HEK293 (cell line): ENCODE measurements around the gene ETHE1.
"Not testable (repeated sequence)": the region's sequence is repeated elsewhere in the genome, so short reads cannot be mapped to it uniquely, and the experiment has no call there.

Experiments used
- CTCF ChIA-PET: fragments of 350-600 bp; formaldehyde crosslinking; extraction: SDS; loops from one replicate; lab custom pipeline; 2021; ENCODE audit warnings: antibody characterized with exemption; lab: Yijun Ruan, JAX
- POLR2A ChIA-PET: fragments of 300-600 bp; formaldehyde crosslinking; extraction: SDS; loops from one replicate; lab custom pipeline; 2020; ENCODE audit warnings: antibody characterized with exemption, inconsistent platforms; lab: Yijun Ruan, JAX
- H3K27ac ChIP-seq: fragments of 200-500 bp; sonication (Bioruptor generic); 2 replicates; pipeline ENCODE4 v1.5.1; 2014; ENCODE audit warnings: low read depth, low read length, control low read depth, inconsistent platforms; ENCODE audit errors: extremely low read depth
- H3K36me3 ChIP-seq, 2 experiments: fragments of 200-500 bp in 1 of 2; sonication (Bioruptor generic) in 1 of 2; 1 replicate in 1 of 2; 2 replicates in 1 of 2; pipeline ENCODE4 v1.5.1; 2014 to 2017; ENCODE audit warnings: inconsistent platforms in 2 of 2, low read length in 2 of 2; ENCODE audit not compliant: control insufficient read depth in 2 of 2, insufficient read depth in 1 of 2
- H3K4me1 ChIP-seq: fragments of 200-500 bp; sonication (Bioruptor generic); 2 replicates; pipeline ENCODE4 v1.5.1; 2014; ENCODE audit warnings: mild to moderate bottlenecking, low read length, inconsistent platforms; ENCODE audit not compliant: control insufficient read depth, insufficient read depth
- H3K4me3 ChIP-seq: 2 replicates; pipeline ENCODE4 v1.5.1; 2011; ENCODE audit warnings: low read depth, mild to moderate bottlenecking, control low read depth, low read length, moderate library complexity
- H3K9me3 ChIP-seq: fragments of 200-500 bp; sonication (Bioruptor generic); 2 replicates; pipeline ENCODE4 v1.5.1; 2014; ENCODE audit warnings: low read depth, low read length, inconsistent platforms; ENCODE audit not compliant: control insufficient read depth, insufficient read depth
- BCL11A ChIP-seq: fragments of 450-650 bp; formaldehyde crosslinking; IDR thresholded peaks from 2 replicates; pipeline ENCODE4 v1.5.1; 2016; ENCODE audit warnings: low read depth, missing biosample characterization, missing genetic modification characterization
- BCL11B ChIP-seq: fragments of 450-650 bp; formaldehyde crosslinking; IDR thresholded peaks from 2 replicates; pipeline ENCODE4 v1.5.1; 2016; ENCODE audit warnings: low read depth, missing biosample characterization, missing genetic modification characterization
- SP7 ChIP-seq: fragments of 450-650 bp; formaldehyde crosslinking; IDR thresholded peaks from 2 replicates; pipeline ENCODE4 v1.5.1; 2016; ENCODE audit warnings: missing biosample characterization, missing genetic modification characterization
- ZNF248 ChIP-seq: fragments of 450-650 bp; formaldehyde crosslinking; IDR thresholded peaks from 2 replicates; pipeline ENCODE4 v1.5.1; 2017; ENCODE audit warnings: missing biosample characterization, missing genetic modification characterization
- ZNF423 ChIP-seq: fragments of 450-650 bp; formaldehyde crosslinking; IDR thresholded peaks from 2 replicates; pipeline ENCODE4 v1.5.1; 2016; ENCODE audit warnings: missing biosample characterization, missing genetic modification characterization
- ZNF510 ChIP-seq: fragments of 450-650 bp; formaldehyde crosslinking; IDR thresholded peaks from 2 replicates; pipeline ENCODE4 v1.5.1; 2018; ENCODE audit warnings: mild to moderate bottlenecking, missing genetic modification characterization, missing biosample characterization; ENCODE audit not compliant: insufficient replicate concordance
- ZNF530 ChIP-seq: fragments of 450-650 bp; formaldehyde crosslinking; IDR thresholded peaks from 2 replicates; pipeline ENCODE4 v1.5.1; 2016; ENCODE audit warnings: low read depth, missing biosample characterization, missing genetic modification characterization
- ZNF555 ChIP-seq: fragments of 450-650 bp; formaldehyde crosslinking; conservative IDR thresholded peaks from 2 replicates; pipeline ENCODE4 v1.5.1; 2017; ENCODE audit warnings: missing biosample characterization, mild to moderate bottlenecking, missing genetic modification characterization, inconsistent platforms
- ZNF623 ChIP-seq: fragments of 450-650 bp; formaldehyde crosslinking; IDR thresholded peaks from 2 replicates; pipeline ENCODE4 v1.5.1; 2016; ENCODE audit warnings: missing biosample characterization, missing genetic modification characterization
- ZNF843 ChIP-seq: fragments of 450-650 bp; formaldehyde crosslinking; IDR thresholded peaks from 2 replicates; pipeline ENCODE4 v1.5.1; 2016; ENCODE audit warnings: missing biosample characterization, missing genetic modification characterization
- TF ChIP-seq, protein P1 (sequence below): fragments of 450-650 bp; formaldehyde crosslinking; IDR thresholded peaks from 2 replicates; pipeline ENCODE4 v1.5.1; 2016; ENCODE audit warnings: missing biosample characterization, missing genetic modification characterization, borderline replicate concordance
- TF ChIP-seq, protein P2 (sequence below): fragments of 450-650 bp; formaldehyde crosslinking; IDR thresholded peaks from 2 replicates; pipeline ENCODE4 v1.5.1; 2017; ENCODE audit warnings: missing biosample characterization, missing genetic modification characterization
- TF ChIP-seq, protein P3 (sequence below): fragments of 450-650 bp; formaldehyde crosslinking; IDR thresholded peaks from 2 replicates; pipeline ENCODE4 v1.5.1; 2016; ENCODE audit warnings: missing biosample characterization, missing genetic modification characterization
- TF ChIP-seq, protein P4 (sequence below): fragments of 450-650 bp; formaldehyde crosslinking; optimal IDR thresholded peaks from 2 replicates; pipeline ENCODE3; 2016; ENCODE audit warnings: missing biosample characterization, mild to moderate bottlenecking, missing genetic modification characterization

ETHE1 gene

DNA sequence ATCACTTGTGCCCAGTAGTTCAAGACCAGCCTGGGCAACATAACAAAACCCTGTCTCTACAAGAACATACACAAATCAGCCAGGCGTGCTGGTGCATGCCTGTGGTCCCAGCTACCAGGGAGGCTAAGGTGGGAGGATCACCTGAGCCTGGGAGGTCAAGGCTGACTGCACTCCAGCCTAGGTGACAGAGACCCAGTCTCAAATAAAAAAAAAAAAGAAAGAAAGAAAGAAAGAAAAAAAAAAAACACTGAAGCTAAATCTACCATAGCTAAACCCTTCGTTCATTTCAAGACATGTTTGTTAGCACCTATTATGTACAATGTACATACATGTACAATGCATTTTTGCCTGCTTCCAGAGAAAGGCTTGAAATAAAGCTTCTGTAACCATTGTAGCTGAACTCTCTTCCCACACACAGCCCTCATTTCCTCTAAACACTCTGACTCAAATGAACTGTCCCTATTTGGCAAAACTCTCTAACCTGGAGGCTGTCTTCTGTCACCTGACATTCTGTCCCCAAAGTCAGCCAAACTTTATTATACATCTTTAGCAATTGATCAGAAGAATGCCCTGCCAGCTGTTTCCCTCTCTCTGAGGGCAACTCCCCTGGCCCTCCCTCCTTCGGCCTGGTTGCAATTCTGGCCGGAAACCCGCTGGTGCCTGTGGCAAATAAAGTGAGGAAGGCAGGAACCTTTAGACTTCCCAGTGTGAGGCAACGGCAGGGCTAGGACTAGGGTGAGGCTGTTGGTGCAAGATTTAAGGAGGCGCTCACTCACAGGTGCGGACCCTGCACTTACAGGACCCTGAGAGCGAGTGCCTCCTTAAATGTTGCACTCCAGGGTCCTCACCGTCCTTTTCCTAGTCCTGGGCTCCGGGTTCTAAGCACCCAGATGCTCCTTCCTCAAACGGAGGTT is 1.8 kb downstream of the ETHE1 start (continued):
- TF ChIP-seq, protein P1, sequence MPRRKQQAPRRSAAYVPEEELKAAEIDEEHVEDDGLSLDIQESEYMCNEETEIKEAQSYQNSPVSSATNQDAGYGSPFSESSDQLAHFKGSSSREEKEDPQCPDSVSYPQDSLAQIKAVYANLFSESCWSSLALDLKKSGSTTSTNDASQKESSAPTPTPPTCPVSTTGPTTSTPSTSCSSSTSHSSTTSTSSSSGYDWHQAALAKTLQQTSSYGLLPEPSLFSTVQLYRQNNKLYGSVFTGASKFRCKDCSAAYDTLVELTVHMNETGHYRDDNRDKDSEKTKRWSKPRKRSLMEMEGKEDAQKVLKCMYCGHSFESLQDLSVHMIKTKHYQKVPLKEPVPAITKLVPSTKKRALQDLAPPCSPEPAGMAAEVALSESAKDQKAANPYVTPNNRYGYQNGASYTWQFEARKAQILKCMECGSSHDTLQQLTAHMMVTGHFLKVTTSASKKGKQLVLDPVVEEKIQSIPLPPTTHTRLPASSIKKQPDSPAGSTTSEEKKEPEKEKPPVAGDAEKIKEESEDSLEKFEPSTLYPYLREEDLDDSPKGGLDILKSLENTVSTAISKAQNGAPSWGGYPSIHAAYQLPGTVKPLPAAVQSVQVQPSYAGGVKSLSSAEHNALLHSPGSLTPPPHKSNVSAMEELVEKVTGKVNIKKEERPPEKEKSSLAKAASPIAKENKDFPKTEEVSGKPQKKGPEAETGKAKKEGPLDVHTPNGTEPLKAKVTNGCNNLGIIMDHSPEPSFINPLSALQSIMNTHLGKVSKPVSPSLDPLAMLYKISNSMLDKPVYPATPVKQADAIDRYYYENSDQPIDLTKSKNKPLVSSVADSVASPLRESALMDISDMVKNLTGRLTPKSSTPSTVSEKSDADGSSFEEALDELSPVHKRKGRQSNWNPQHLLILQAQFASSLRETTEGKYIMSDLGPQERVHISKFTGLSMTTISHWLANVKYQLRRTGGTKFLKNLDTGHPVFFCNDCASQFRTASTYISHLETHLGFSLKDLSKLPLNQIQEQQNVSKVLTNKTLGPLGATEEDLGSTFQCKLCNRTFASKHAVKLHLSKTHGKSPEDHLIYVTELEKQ (tag by site-specific recombination), result no peak
- TF ChIP-seq BCL11B (tag by site-specific recombination) (no peak), ZNF843 (tag by site-specific recombination) (no peak), ZNF555 (no peak), ZNF248 (no peak), BCL11A (tag by site-specific recombination) (0 out of 2 replicates have a peak, but pooled peaks have one; percentile 31), SP7 (tag by site-specific recombination) (peak; percentile 34; the same call in 1 of the 2 replicates), ZNF510 (tag by site-specific recombination) (no peak), ZNF423 (tag by site-specific recombination) (peak; percentile 66; the same call in 1 of the 2 replicates)
- TF ChIP-seq, protein P2, sequence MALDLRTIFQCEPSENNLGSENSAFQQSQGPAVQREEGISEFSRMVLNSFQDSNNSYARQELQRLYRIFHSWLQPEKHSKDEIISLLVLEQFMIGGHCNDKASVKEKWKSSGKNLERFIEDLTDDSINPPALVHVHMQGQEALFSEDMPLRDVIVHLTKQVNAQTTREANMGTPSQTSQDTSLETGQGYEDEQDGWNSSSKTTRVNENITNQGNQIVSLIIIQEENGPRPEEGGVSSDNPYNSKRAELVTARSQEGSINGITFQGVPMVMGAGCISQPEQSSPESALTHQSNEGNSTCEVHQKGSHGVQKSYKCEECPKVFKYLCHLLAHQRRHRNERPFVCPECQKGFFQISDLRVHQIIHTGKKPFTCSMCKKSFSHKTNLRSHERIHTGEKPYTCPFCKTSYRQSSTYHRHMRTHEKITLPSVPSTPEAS, result no peak

DNA sequence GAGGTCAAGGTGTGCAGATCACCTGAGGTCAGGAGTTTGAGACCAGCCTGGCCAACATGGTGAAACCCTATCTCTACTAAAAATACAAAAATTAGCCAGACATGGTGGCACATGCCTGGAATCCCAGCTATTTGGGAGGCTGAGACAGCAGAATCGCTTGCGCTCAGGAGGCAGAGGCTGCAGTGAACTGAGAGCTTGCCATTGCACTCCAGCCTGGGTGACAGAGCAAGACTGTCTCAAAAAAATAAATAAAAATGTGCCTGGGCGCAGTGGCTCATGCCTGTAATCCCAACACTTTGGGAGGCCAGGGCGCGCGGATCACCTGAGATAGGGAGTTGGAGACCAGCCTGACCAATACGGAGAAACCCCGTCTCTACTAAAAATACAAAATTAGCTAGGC is 3.3 kb downstream of the ETHE1 start:
- H3K36me3 ChIP-seq, result peaks cover 0 to 18% of the 10 kb centered on the region in 2 experiments; a peak in 1 of 3 replicates
- H3K9me3 ChIP-seq, H3K4me3 ChIP-seq, H3K27ac ChIP-seq: not testable (repeated sequence)
- peaks cover 33% of the 10 kb centered on the region for H3K4me1 ChIP-seq
- ChIA-PET CTCF (interaction anchor here (0.9 to 14.5 kb wide), 6 partner anchors 15 to 98 kb away, joined by 3 to 749 read pairs (median 6); no protein-coding TSS in a partner anchor), POLR2A (interaction anchor here (0.6 to 1.8 kb wide), 3 partner anchors 10 to 1650 kb away, joined by 5 to 6 read pairs (median 5); partner anchors contain the start of gene ZNF575)

DNA sequence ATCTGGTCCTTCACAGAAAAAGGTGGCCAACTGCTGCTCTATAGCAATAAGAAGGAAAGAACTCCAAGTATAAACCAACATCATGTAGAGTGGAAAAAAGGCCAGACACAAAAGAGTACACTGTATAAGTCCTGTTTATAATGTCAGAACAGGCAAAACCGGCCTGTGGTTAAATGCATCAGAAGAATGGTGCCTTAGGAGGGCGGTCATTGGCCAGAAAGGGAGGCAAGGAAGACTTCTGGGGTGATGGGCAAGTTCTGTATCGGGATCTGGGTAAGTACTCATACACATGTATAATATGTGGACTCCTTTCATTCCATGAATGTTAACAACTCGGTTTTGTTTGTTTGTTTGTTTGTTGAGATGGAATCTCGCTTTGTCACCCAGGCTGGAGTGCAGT is 4.1 kb downstream of the ETHE1 start:
- TF ChIP-seq, protein P3, sequence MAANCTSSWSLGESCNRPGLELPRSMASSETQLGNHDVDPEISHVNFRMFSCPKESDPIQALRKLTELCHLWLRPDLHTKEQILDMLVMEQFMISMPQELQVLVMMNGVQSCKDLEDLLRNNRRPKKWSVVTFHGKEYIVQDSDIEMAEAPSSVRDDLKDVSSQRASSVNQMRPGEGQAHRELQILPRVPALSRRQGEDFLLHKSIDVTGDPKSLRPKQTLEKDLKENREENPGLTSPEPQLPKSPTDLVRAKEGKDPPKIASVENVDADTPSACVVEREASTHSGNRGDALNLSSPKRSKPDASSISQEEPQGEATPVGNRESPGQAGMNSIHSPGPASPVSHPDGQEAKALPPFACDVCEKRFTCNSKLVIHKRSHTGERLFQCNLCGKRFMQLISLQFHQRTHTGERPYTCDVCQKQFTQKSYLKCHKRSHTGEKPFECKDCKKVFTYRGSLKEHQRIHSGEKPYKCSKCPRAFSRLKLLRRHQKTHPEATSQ, result no peak
- TF ChIP-seq ZNF530 (tag by site-specific recombination) (no peak), ZNF623 (tag by site-specific recombination) (no peak)
- TF ChIP-seq, protein P4, sequence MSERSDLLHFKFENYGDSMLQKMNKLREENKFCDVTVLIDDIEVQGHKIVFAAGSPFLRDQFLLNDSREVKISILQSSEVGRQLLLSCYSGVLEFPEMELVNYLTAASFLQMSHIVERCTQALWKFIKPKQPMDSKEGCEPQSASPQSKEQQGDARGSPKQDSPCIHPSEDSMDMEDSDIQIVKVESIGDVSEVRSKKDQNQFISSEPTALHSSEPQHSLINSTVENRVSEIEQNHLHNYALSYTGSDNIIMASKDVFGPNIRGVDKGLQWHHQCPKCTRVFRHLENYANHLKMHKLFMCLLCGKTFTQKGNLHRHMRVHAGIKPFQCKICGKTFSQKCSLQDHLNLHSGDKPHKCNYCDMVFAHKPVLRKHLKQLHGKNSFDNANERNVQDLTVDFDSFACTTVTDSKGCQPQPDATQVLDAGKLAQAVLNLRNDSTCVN (tag by site-specific recombination), result no peak
- TF ChIP-seq, all 188 proteins: peak for 0
- Histone ChIP-seq H3K4me1 (peaks cover 27% of the 10 kb centered on the region), H3K4me3 (no peak overlapping the region), H3K9me3 (no peaks in the 10 kb centered on the region), H3K36me3 (peaks cover 0 to 18% of the 10 kb centered on the region in 2 experiments; a peak in 1 of 3 replicates), H3K27ac (no peak overlapping the region)
- CTCF ChIA-PET, result interaction anchor here (1.0 to 14.5 kb wide), 7 partner anchors 10 to 287 kb away, joined by 3 to 749 read pairs (median 9); partner anchors contain the start of gene ZNF575
- POLR2A ChIA-PET, result interaction anchor here (0.6 kb wide), 1 partner anchor 134 kb away, joined by 4 read pairs; no protein-coding TSS in a partner anchor
